GM12875 (cell line): ENCODE data around the gene KCND2.

ENCODE experiments used
- H3K4me3 ChIP-seq: one replicate; pipeline ENCODE4 v1.5.1; 2011; ENCODE audit warnings: low read depth, low read length, control low read depth
- TF ChIP-seq, protein P1 (sequence below): IDR thresholded peaks from 2 replicates; pipeline ENCODE4 v1.5.1; 2011; ENCODE audit warnings: low read depth, mild to moderate bottlenecking, control low read depth, inconsistent platforms, low read length, moderate library complexity, borderline replicate concordance; ENCODE audit not compliant: insufficient read depth

Gene KCND2

DNA sequence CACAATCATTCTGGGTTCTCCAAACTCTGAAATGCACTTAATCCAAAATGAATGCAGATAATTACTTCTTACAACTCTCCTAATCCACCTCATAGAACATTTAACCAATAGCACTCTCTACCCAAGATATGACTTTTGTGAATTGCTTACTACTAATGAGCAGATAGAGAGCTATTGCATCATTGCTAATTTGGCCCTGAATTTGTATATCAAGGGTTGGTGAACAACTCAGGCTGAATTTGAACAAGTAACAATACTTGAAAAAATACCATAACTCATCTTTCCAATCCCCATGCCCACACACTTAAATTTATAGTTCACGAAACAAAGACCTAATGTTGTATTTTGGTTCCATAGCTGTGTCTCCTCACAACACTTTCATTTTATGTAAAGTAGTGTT is 339.0 kb downstream of the KCND2 start:
- no peak overlapping the region for H3K4me3 ChIP-seq
- TF ChIP-seq, protein P1, sequence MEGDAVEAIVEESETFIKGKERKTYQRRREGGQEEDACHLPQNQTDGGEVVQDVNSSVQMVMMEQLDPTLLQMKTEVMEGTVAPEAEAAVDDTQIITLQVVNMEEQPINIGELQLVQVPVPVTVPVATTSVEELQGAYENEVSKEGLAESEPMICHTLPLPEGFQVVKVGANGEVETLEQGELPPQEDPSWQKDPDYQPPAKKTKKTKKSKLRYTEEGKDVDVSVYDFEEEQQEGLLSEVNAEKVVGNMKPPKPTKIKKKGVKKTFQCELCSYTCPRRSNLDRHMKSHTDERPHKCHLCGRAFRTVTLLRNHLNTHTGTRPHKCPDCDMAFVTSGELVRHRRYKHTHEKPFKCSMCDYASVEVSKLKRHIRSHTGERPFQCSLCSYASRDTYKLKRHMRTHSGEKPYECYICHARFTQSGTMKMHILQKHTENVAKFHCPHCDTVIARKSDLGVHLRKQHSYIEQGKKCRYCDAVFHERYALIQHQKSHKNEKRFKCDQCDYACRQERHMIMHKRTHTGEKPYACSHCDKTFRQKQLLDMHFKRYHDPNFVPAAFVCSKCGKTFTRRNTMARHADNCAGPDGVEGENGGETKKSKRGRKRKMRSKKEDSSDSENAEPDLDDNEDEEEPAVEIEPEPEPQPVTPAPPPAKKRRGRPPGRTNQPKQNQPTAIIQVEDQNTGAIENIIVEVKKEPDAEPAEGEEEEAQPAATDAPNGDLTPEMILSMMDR = no peak

DNA sequence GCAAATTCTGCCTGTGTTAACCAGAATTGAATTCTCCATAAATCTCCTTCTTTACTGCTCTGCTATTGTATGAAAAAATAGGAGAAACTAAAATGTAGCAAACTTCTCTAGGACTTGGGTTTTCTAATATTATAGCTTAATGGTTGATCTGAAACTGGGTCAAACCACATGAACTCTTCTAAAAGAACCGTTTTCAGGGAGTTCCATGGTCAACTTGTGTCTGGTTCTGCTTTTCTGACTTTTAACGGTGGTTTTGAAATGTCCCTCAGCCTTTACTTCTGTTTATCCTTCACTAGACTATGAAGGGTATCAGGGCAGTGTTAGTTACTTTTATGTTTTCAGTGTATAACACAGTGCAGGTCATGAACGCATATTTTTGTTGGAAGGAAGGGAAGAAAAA is 342.7 kb downstream of the KCND2 start:
- no peak overlapping the region for H3K4me3 ChIP-seq
- TF ChIP-seq, protein P1 = no peak

DNA sequence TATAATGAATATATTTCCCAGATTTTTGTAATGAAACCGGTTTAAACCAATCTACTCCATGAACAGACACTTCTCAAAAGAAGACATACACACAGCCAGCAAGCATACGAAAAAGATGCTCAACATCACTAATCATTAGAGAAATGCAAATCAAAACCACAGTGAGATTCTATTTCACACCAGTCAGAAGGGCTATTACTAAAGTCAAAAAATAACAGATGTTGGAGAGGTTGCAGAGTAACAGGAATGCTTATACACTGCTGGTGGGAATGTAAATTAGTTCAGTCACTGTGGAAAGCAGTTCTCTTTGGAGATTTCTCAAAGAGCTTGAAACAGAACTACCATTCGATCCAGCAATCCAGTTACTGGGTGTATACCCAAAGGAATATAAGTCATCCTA is 344.3 kb downstream of the KCND2 start:
- no peak overlapping the region for H3K4me3 ChIP-seq
- TF ChIP-seq, protein P1 = no peak

DNA sequence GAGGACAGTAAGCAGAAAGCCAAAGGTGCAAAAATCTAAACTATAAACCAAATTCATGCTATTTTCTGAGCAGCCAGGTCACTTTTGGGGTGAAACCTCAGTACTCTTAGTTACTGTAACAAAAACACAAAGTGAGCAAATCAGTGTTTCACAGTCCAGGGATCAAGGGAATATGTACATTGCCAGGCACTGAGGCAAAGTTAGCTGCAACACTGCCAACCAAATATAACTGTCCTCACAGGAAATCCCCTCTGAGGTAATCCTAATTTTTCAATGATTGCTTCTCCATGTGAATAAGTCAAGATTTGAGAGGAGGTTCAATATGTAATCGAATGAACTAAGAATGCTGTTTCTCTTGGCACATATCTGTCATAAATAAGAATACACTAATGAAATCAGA is 355.3 kb downstream of the KCND2 start:
- TF ChIP-seq, protein P1 = no peak
- no peak overlapping the region for H3K4me3 ChIP-seq

DNA sequence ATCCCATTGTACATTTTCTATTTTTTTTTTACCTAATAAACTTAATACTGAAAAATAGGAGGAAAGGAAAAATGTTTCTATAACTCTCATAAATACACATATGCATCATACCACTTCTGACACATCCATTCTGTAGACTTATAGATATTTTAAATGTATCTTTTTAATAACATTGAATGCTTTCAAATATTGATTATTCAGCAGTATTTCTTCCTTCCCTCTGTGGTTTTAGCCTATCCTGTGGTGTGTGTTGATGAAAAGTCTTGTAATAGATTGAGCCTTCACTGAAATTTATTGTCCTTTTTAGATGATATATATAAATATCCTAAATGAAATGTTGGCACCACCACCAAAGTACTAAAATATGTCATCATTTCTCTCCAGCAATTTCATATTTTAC is 366.9 kb downstream of the KCND2 start:
- H3K4me3 ChIP-seq = no peak overlapping the region
- TF ChIP-seq, protein P1 = no peak

DNA sequence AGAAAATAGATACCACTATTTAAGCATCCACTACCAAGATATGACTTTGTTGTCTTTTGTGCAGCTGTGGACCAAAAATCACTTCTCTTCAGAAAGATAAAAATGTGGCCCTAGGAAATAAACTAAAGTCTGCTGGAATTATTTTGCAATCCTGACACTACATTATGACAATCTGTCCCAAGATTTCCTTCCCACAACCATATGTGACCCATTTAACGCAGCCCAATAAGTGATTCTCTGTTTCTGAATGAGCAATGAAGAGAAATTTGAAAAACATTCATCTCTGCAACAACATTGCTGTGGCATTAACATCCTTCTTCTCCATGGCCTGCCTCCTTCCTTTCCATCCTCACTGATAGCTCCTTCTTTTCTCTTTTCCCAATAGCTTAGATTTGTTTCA is 373.0 kb downstream of the KCND2 start:
- TF ChIP-seq, protein P1 = no peak
- no peak overlapping the region for H3K4me3 ChIP-seq

DNA sequence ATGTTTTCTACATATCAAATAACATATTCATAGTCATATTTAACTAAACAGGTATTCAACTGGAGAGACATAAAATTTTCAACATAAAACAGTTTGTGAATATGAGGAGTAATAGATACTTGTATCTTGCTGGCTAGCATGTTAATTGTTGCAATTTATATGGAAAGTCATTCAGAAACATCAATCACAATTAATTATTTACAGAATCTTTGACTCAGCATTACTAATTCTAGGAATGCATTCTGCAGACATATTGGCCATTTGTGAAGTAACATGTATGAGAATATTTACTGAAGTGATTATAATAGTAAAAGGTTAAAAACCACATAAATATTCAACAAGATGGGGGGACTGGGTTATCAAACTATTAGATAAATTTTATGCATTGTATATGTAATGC is 381.3 kb downstream of the KCND2 start:
- TF ChIP-seq, protein P1 = no peak

More for the DNA sequence above, 381.3 kb downstream of the KCND2 start:
- H3K4me3 ChIP-seq = no peak overlapping the region
